ACC112 (cell line): Measurements from ENCODE around the gene SLC22A3.
A peak's percentile ranks its signal among the peaks of the same experiment; 100 is the strongest.
"Not testable (repeated sequence)": the region's sequence is repeated elsewhere in the genome, so short reads cannot be mapped to it uniquely, and the experiment has no call there.

Experiments
- H2AFZ ChIP-seq: fragments of 200-600 bp; sonication (generic); one replicate; pipeline ENCODE4 v1.6.0; 2017; ENCODE audit warnings: antibody characterized with exemption, low read length; ENCODE audit not compliant: unreplicated experiment
- H3K27ac ChIP-seq: fragments of 200-600 bp; sonication (generic); 2 replicates; pipeline ENCODE4 v1.5.1; 2014; ENCODE audit warnings: low read depth, mild to moderate bottlenecking, antibody characterized with exemption, low read length, moderate library complexity
- H3K27me3 ChIP-seq: fragments of 200-600 bp; sonication (generic); 2 replicates; pipeline ENCODE4 v1.6.1; 2014; ENCODE audit warnings: mild to moderate bottlenecking, antibody characterized with exemption, low read length, moderate library complexity, mixed read lengths; ENCODE audit not compliant: insufficient read depth
- H3K36me3 ChIP-seq: fragments of 200-600 bp; sonication (generic); 2 replicates; pipeline ENCODE4 v1.6.1; 2016; ENCODE audit warnings: mild to moderate bottlenecking, antibody characterized with exemption, low read length, moderate library complexity, mixed read lengths; ENCODE audit not compliant: insufficient read depth
- H3K4me1 ChIP-seq: fragments of 200-600 bp; sonication (generic); one replicate; pipeline ENCODE4 v1.6.1; 2016; ENCODE audit warnings: low read length, mixed read lengths; ENCODE audit not compliant: insufficient read depth, unreplicated experiment, control insufficient read depth
- H3K4me3 ChIP-seq: fragments of 200-600 bp; sonication (generic); 2 replicates; pipeline ENCODE4 v1.5.1; 2014; ENCODE audit warnings: mild to moderate bottlenecking, low read depth, low read length
- H3K79me2 ChIP-seq: fragments of 200-600 bp; sonication (generic); one replicate; pipeline ENCODE4 v1.6.0; 2016; ENCODE audit warnings: low read length; ENCODE audit not compliant: control insufficient read depth, unreplicated experiment, insufficient read depth

The SLC22A3 gene

DNA sequence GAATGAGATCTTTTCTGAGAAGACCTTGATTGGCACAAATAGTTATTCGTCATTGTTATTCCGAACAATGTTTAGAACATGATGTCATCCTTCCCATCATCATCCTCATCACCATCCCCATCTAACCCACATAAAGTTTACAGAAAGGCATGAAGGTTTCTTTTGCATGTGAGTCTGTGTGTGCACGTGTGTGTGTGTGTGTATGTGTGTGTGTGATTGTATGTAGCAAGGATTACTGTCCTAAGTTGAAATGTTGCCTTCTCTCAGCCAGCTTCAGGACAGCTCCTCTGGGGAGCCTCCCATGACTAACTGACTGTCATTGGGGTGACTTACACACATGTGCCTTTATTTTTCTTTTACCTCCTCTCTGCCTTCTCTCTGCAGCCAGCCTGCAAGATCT lies 113.5 kb downstream of the SLC22A3 start:
- no peaks in the 10 kb centered on the region for H3K36me3 ChIP-seq
- H2AFZ ChIP-seq = no peak overlapping the region
- H3K27me3 ChIP-seq = no peaks in the 10 kb centered on the region
- H3K4me1 ChIP-seq = peaks cover 17% of the 10 kb centered on the region
- no peaks in the 10 kb centered on the region for H3K79me2 ChIP-seq
- no peak overlapping the region for H3K4me3 ChIP-seq
- peak overlapping the region; percentile 72; the same call in 1 of the 2 replicates for H3K27ac ChIP-seq

DNA sequence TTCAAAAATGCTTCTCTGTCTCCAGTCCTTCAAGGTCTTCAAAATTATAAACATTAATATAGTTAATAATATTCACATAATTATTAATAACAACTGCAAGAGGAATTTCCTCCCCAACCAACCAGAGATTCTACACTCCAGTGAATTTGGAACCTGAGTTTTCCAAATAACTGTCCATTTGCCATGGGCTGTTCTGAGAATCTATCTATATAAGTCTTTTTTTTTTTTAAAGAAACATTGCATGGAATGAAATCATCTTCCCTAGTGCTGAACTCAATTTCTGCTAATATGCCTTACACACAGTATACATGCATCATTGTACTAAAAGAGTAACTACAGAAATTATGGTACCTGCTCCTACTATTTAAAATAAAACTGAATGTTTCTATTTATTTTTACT lies 113.9 kb downstream of the SLC22A3 start:
- peak overlapping the region; percentile 72 for H3K27ac ChIP-seq
- no peaks in the 10 kb centered on the region for H3K79me2 ChIP-seq
- no peaks in the 10 kb centered on the region for H3K36me3 ChIP-seq
- no peaks in the 10 kb centered on the region for H3K27me3 ChIP-seq
- no peak overlapping the region for H2AFZ ChIP-seq
- peaks cover 17% of the 10 kb centered on the region for H3K4me1 ChIP-seq
- H3K4me3 ChIP-seq = no peak overlapping the region

DNA sequence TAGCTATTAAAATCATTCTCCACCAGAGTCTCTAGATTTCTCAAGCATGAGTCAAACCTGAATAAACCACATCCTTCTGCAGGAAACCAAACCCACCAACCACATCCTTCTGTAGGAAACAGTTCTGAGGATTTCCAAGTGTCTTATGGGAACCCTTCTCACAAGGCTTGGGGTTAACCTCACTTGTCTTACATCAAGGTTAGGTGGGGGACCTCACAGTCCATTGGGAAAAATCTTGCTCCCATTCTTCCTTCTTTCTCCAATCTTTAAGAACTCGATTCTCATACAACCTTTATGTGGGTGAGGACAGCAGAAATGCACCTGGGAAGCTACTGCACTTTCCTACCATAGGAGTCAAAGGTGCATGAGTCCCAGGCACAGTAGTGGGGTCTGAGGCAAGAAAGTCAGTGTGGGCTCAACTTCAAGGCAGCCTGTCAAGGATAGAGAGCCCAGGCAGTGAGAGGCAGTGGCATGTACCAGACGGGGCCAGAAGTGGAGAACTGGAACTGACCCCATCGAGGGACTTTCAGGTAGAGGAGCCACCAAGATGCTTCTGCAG lies 114.5 kb downstream of the SLC22A3 start:
- H2AFZ ChIP-seq = no peak overlapping the region
- H3K4me3 ChIP-seq = no peak overlapping the region; the same call in 1 of the 2 replicates

DNA sequence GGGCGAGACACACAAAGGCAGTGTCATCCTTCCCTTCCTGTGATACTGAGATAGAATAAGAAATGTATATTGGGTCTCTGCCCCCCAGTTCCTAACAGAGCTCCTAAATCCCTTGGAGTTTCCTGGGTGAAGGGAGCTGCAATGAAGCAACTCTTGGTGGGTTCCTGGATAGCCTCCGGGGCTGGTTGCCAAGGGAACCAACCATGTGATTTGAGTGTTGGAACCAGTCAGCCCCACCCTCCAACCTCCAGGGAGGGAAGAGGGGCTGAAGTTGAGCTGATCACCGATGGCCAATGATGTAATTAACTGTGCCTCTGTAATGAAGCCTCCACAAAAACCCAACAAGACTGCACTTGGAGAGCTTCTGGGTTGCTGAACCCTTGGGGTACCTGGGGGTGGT lies 116.6 kb downstream of the SLC22A3 start:
- no peak overlapping the region for H2AFZ ChIP-seq
- H3K27ac ChIP-seq = no peak overlapping the region
- H3K4me3 ChIP-seq = no peak overlapping the region
- no peaks in the 10 kb centered on the region for H3K36me3 ChIP-seq
- no peaks in the 10 kb centered on the region for H3K27me3 ChIP-seq
- H3K4me1 ChIP-seq = peaks cover 17% of the 10 kb centered on the region
- H3K79me2 ChIP-seq = no peaks in the 10 kb centered on the region

More for the DNA sequence above, 114.5 kb downstream of the SLC22A3 start:
- no peaks in the 10 kb centered on the region for H3K36me3 ChIP-seq
- H3K27me3 ChIP-seq = no peaks in the 10 kb centered on the region
- H3K79me2 ChIP-seq = no peaks in the 10 kb centered on the region
- H3K27ac ChIP-seq = peak overlapping the region; percentile 72
- H3K4me1 ChIP-seq = peaks cover 17% of the 10 kb centered on the region

DNA sequence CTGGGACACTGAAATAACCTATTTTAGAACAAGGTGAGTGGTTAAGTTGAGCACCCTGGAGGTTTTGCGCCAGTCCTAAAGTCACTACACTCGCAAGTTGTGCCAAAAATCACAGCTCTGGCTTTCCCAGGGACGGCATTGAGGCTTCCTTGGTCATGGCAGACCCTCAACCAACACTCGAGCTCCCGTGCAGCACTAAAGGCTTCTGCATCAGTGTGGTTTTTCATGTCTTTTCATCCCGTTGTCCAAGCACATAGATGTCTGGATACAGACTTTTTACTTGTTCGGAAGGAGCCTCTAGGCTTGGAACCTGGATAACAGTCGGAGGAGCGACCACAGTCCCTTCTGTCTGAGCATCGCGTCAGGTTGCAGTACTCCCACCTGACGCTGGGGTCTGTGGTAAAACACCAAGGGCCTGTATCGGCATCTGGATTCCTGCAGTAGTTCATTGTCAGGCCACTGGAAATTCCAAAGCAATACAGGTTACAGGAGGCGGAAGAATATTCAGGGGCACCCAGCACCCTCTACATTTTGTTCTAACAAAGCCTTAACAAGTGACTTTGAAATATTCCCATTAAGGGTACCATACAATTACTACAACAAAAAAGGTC lies 119.2 kb downstream of the SLC22A3 start:
- not testable (repeated sequence) for H3K4me1 ChIP-seq, H2AFZ ChIP-seq, H3K27ac ChIP-seq, H3K36me3 ChIP-seq, H3K4me3 ChIP-seq, H3K79me2 ChIP-seq, H3K27me3 ChIP-seq

DNA sequence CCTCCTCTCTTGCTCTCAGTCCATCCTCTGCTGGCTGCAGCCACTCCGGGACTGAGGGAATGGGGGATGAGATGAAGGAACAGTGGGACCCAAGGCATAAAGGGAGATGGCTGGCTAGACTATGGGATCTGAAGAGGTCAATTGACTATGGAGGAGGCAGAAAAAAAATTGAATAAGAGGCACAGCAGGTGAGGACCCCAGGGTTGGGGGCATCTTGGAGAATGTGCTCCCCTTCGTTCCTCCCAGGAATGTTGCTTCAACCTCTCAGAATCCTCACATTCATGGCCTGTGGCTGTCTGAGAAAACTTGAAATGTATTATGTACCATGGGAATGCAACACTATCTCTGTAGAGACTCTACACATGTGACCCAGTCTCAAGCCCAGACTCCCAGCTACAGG lies 121.0 kb downstream of the SLC22A3 start:
- Histone ChIP-seq H3K27ac (no peak overlapping the region), H3K4me3 (no peak overlapping the region), H3K79me2 (no peaks in the 10 kb centered on the region), H3K27me3 (no peaks in the 10 kb centered on the region), H2AFZ (no peak overlapping the region), H3K36me3 (no peaks in the 10 kb centered on the region), H3K4me1 (no peaks in the 10 kb centered on the region)

DNA sequence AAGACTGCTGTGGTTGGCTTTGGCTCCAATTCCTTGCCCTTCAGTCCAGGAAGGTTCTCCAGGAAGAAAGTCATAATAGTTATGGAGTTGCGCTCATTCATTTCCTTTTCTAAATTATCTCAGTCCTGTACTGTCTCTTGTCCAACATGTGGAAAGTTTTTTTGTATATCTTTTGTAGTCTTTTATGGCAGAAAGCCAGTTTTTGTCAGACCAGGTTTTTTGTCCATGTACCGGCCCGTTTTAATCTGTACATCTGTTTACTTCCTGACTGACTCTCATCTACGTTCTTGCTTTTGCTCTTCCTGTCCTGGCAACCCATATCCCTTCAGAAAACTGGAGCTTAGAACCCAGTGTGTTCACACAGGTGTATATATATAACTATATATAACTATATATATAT lies 127.9 kb downstream of the SLC22A3 start:
- H3K4me3 ChIP-seq, H3K27ac ChIP-seq, H3K79me2 ChIP-seq, H2AFZ ChIP-seq, H3K27me3 ChIP-seq, H3K4me1 ChIP-seq, H3K36me3 ChIP-seq: not testable (repeated sequence)

DNA sequence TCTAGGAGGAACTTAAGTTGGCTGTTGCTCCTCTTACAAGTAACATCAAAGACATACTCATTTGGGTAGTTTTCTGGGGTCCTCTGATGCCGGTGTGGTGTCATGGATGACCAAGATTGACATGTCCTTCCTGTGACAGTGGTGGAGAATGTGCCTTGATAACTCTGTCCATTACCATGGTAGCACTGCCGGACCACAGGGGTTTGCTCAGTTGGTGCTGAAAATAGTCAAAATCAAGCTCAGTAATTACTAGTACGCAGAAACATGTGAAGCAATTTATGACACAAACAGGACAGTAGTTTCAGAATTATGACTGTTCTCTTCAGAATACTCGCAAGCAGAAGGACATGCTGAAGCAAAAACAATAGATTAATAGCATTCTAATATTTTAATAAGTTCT lies 128.9 kb downstream of the SLC22A3 start:
- H3K27me3 ChIP-seq, H3K4me3 ChIP-seq, H3K36me3 ChIP-seq, H3K4me1 ChIP-seq, H2AFZ ChIP-seq, H3K27ac ChIP-seq, H3K79me2 ChIP-seq: not testable (repeated sequence)

DNA sequence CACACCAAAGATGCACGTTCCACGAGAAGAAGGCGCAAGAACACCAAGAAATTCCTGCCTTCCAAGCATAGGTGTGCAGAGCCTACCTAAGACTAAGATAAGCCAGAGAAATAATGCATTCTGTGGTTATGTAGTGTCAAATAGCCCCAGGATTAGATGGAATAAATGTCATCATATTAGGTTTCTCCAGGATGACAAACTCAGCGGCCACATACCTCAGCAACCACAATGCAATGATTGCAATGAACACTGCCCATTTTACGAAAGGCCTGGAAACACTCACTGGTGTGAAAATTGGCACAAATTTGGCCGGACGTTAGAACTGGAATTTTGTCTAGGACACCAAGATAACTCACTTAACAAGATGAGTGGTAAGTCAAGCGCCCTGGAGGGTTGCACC lies 129.7 kb downstream of the SLC22A3 start:
- no peaks in the 10 kb centered on the region for H3K4me1 ChIP-seq
- H3K36me3 ChIP-seq = peaks cover 14% of the 10 kb centered on the region; the same call in 1 of the 2 replicates
- H2AFZ ChIP-seq = no peak overlapping the region
- no peaks in the 10 kb centered on the region for H3K27me3 ChIP-seq
- H3K27ac ChIP-seq = no peak overlapping the region
- no peak overlapping the region for H3K4me3 ChIP-seq
- H3K79me2 ChIP-seq = no peaks in the 10 kb centered on the region

DNA sequence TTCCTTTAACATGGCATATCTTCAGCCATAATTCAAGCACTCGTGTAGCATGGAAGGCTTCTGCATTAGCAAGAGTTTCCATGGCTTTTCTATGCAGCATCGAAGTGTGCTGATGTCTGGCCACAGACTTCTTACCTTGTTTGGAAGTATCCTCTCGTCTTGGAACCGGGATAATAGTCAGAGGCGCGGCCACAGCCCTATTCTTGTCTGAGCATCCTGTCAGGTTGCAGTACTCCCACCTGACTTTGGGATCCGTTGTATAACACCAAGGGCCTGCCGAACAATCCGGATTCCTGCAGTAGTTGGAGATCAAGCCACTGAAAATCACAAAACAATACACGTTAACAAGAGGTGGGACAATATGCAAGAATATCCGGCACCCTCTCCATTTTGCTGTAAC lies 138.9 kb downstream of the SLC22A3 start:
- H3K27me3 ChIP-seq = no peaks in the 10 kb centered on the region
- no peaks in the 10 kb centered on the region for H3K79me2 ChIP-seq
- H3K27ac ChIP-seq = no peak overlapping the region
- no peak overlapping the region for H3K4me3 ChIP-seq
- H3K4me1 ChIP-seq = no peaks in the 10 kb centered on the region
- H2AFZ ChIP-seq = no peak overlapping the region
- H3K36me3 ChIP-seq = peaks cover 4% of the 10 kb centered on the region; the same call in 1 of the 2 replicates

DNA sequence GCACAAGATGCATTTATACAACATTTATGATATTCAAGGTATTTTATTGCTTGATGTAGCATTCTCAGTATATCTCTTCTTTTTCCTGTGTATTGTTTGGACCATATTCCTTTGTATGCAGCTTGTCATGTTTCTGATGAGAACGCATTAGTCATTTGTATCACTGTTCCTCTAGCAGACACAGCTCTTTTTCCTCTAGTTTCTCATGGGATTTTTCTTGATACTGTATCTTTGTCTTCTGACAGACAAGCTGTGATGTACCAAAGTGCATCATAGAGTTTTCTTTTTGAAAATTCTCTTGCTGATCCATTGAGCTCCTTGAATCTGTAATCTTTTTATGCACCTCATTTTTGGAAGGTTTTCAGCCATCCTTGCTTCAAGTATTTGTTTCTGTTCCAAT lies 140.9 kb downstream of the SLC22A3 start:
- H2AFZ ChIP-seq = no peak overlapping the region
- H3K4me3 ChIP-seq = no peak overlapping the region
- H3K4me1 ChIP-seq = no peaks in the 10 kb centered on the region
- no peaks in the 10 kb centered on the region for H3K79me2 ChIP-seq
- H3K27ac ChIP-seq = no peak overlapping the region
- no peaks in the 10 kb centered on the region; the same call in 1 of the 2 replicates for H3K36me3 ChIP-seq
- H3K27me3 ChIP-seq = no peaks in the 10 kb centered on the region
